Panc1 (cell line): ENCODE measurements around the gene PKMYT1. TPM values are rescaled to one million over a fixed set of nuclear protein-coding genes. Genes with fewer than 3 reads are reported as not detected.

Experiments used
- ATAC-seq: fragments of 200-7000 bp; cut with Tn5 transposase; 2 replicates; pipeline ENCODE4 v1.9.1; 2020; ENCODE audit warnings: mild to moderate bottlenecking, moderate library complexity
- BruUV-seq: library from RNA; stranded (reverse); fragments of 400-500 nt; replicated peaks from 2 replicates; lab custom pipeline; 2021; lab: Mats Ljungman, UMichigan
- CTCF ChIA-PET: fragments of 300-600 bp; sonication (Branson Sonifier 250); formaldehyde crosslinking; loops from one replicate; lab custom pipeline; 2022; ENCODE audit warnings: antibody characterized with exemption; lab: Charles Lee
- POLR2A ChIA-PET: fragments of 300-600 bp; sonication (Branson Sonifier 250); formaldehyde crosslinking; loops from one replicate; lab custom pipeline; 2022; ENCODE audit warnings: antibody characterized with exemption; lab: Charles Lee
- DNase-seq: peaks from one replicate; pipeline ENCODE4 v3.0.0-alpha.2; 2010; ENCODE audit warnings: low read depth, low spot score
- H3K27ac ChIP-seq: 2 replicates; pipeline ENCODE4 v1.5.1; 2011; ENCODE audit warnings: mild to moderate bottlenecking, low read length, inconsistent platforms
- H3K27me3 ChIP-seq: fragments of 200-500 bp; sonication (Bioruptor generic); 2 replicates; pipeline ENCODE4 v1.6.0; 2014; ENCODE audit warnings: low read length, inconsistent platforms; ENCODE audit not compliant: control insufficient read depth, insufficient read depth
- H3K36me3 ChIP-seq: fragments of 200-500 bp; sonication (Bioruptor generic); 2 replicates; pipeline ENCODE4 v1.5.1; 2014; ENCODE audit warnings: inconsistent platforms, mild to moderate bottlenecking, low read length, moderate library complexity; ENCODE audit not compliant: control insufficient read depth, insufficient read depth
- H3K4me1 ChIP-seq: 2 replicates; pipeline ENCODE4 v1.5.1; 2011; ENCODE audit warnings: inconsistent platforms, mild to moderate bottlenecking, low read length, moderate library complexity; ENCODE audit not compliant: control insufficient read depth, insufficient read depth
- H3K4me3 ChIP-seq, 2 experiments: 2 replicates each; pipeline ENCODE4 v1.5.1; 2011 to 2012; ENCODE audit warnings: low read depth in 2 of 2, low read length in 2 of 2, mild to moderate bottlenecking in 2 of 2, inconsistent platforms in 1 of 2, moderate library complexity in 1 of 2
- H3K9me3 ChIP-seq: fragments of 200-500 bp; sonication (Bioruptor generic); 2 replicates; pipeline ENCODE4 v1.5.1; 2014; ENCODE audit warnings: low read depth, mild to moderate bottlenecking, inconsistent platforms, low read length, moderate library complexity; ENCODE audit not compliant: control insufficient read depth, insufficient read depth
- POLR2AphosphoS5 ChIP-seq: IDR thresholded peaks from 2 replicates; pipeline ENCODE4 v1.6.1; 2012; ENCODE audit warnings: mild to moderate bottlenecking, low read depth, low read length, moderate library complexity
- REST ChIP-seq, 2 experiments: IDR thresholded peaks; 2 replicates each; pipeline ENCODE4 v1.6.1; 2011 to 2012; ENCODE audit warnings: low read depth in 2 of 2, control low read depth in 1 of 2, low read length in 1 of 2, mild to moderate bottlenecking in 1 of 2, moderate library complexity in 1 of 2; ENCODE audit not compliant: insufficient read depth in 1 of 2
- SIN3A ChIP-seq: IDR thresholded peaks from 2 replicates; pipeline ENCODE4 v1.6.1; 2012; ENCODE audit warnings: low read depth, mild to moderate bottlenecking, low read length, moderate library complexity, borderline replicate concordance; ENCODE audit not compliant: insufficient read depth
- in situ Hi-C: cut with HindIII; loops from 2 replicates; pipeline ENCODE4 v1.10.0; 2016; ENCODE audit warnings: low sequenced_read_pairs, low pct_unique_long_range_greater_than_20kb
- intact Hi-C: fragments of 100-400 bp; cut with micrococcal nuclease; formaldehyde crosslinking; loops from one replicate; pipeline ENCODE4 v1.10.0; 2022; ENCODE audit not compliant: unreplicated experiment
- total RNA-seq: library from RNA; stranded (reverse); gene quantifications from one replicate; pipeline ENCODE4 v1.2.1, GENCODE V29; 2021; ENCODE audit not compliant: unreplicated experiment

Gene PKMYT1
- total RNA-seq, 1 experiment from 2014 or later, result 105 TPM

GRCh38 chr16:2966808-2967191, 13.4 kb downstream of the PKMYT1 start:
- H3K36me3 ChIP-seq, result no peaks in the 10 kb centered on the region; the same call in 1 of the 2 replicates
- ChIA-PET CTCF (no interaction called here), POLR2A (no interaction called here)
- peaks cover 35% of the 10 kb centered on the region for H3K4me1 ChIP-seq
- no peak for TF ChIP-seq SIN3A
- no peak for TF ChIP-seq REST (IDR thresholded peaks at IDR 0.05; ENCODE audit: insufficient read depth in 1 of 2, low read depth in 2 of 2, low read length in 1 of 2)
- no peak overlapping the region for H3K4me3 ChIP-seq
- no peaks in the 10 kb centered on the region for H3K9me3 ChIP-seq
- intact Hi-C loops (no loop called here), in situ Hi-C loops (no loop called here)
- BruUV-seq, result no TSS peak
- ATAC-seq, result no peak
- no peak for DNase-seq
- H3K27ac ChIP-seq, result no peak overlapping the region
- no peaks in the 10 kb centered on the region for H3K27me3 ChIP-seq

DNA sequence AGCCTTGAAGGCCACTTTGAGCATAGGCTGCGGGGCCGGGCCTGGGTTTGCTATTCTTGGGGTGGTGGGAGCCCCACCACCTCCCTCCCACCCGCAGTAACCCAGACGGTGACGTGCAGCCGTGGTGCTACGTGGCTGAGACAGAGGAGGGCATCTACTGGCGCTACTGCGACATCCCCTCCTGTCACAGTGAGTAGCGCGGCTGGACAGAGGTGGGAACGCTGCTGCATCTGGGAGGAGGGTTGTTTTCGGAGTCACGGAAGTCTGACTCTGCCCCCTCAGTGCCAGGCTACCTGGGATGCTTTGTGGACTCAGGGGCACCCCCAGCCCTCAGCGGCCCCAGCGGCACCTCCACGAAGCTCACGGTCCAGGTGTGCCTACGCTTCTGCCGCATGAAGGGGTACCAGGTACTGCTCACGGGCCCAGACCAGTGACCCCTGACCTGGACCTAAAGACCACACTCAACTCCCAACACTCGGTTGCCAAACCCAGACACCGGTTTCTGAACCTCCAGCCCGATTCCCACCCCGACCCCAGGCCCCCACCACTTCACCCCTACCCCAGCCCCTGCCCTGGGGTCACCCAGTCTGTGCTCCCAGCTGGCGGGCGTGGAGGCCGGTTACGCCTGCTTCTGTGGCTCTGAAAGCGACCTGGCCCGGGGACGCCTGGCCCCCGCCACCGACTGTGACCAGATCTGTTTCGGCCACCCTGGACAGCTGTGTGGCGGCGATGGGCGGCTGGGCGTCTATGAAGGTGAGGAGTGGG, 14.0 kb downstream of the PKMYT1 start:
- TF ChIP-seq REST (IDR thresholded peaks at IDR 0.05; ENCODE audit: insufficient read depth in 1 of 2, low read depth in 2 of 2, low read length in 1 of 2) (0 out of 4 replicates have a peak, but pooled peaks of 1 of the 2 experiments have one; percentile 34), POLR2AphosphoS5 (no peak)
- no peaks in the 10 kb centered on the region for H3K27me3 ChIP-seq
- H3K36me3 ChIP-seq, result no peaks in the 10 kb centered on the region; the same call in 1 of the 2 replicates
- peaks cover 33% of the 10 kb centered on the region for H3K4me1 ChIP-seq
- no peak overlapping the region for H3K27ac ChIP-seq
- H3K4me3 ChIP-seq, result no peak overlapping the region
- no peak for DNase-seq
- BruUV-seq, result no TSS peak
- in situ Hi-C loops, result no loop called here
- intact Hi-C loops, result no loop called here
- CTCF ChIA-PET, result no interaction called here
- POLR2A ChIA-PET, result no interaction called here
- no peaks in the 10 kb centered on the region for H3K9me3 ChIP-seq
- ATAC-seq, result no peak
